Neural cell (in vitro differentiated cells): ENCODE results near the gene REV3L. TPM values are rescaled to one million over a fixed set of nuclear protein-coding genes. Genes with fewer than 3 reads are reported as not detected.

Source experiments
- H2AFZ ChIP-seq: fragments of 200-600, 300-800 bp; sonication (generic), shearing (Covaris generic); 2 replicates; pipeline ENCODE4 v1.6.0; 2014; ENCODE audit warnings: low read depth, mild to moderate bottlenecking, antibody characterized with exemption, low read length, moderate library complexity
- H3F3A ChIP-seq: fragments of 200-600 bp; shearing (Covaris generic); 2 replicates; pipeline ENCODE4 v1.6.1; 2016; ENCODE audit warnings: mild to moderate bottlenecking, moderate library complexity, mixed read lengths, antibody characterized with exemption, low read length; ENCODE audit not compliant: insufficient read depth, poor library complexity, severe bottlenecking
- H3K27ac ChIP-seq: fragments of 200-600, 300-800 bp; sonication (generic), shearing (Covaris generic); 2 replicates; pipeline ENCODE4 v1.5.1; 2014; ENCODE audit warnings: mild to moderate bottlenecking, low read length, moderate library complexity
- H3K27me3 ChIP-seq: fragments of 300-800, 200-600 bp; sonication (generic), shearing (Covaris generic); 2 replicates; pipeline ENCODE4 v1.6.0; 2014; ENCODE audit warnings: mild to moderate bottlenecking, low read depth, low read length, moderate library complexity; ENCODE audit not compliant: insufficient read depth
- H3K36me3 ChIP-seq: fragments of 300-800, 200-600 bp; sonication (generic), shearing (Covaris generic); 2 replicates; pipeline ENCODE4 v1.5.1; 2014; ENCODE audit warnings: mild to moderate bottlenecking, antibody characterized with exemption, low read length, moderate library complexity; ENCODE audit not compliant: insufficient read depth
- H3K4me2 ChIP-seq: fragments of 300-800, 200-600 bp; sonication (generic), shearing (Covaris generic); 2 replicates; pipeline ENCODE4 v1.6.0; 2014; ENCODE audit warnings: mild to moderate bottlenecking, low read length
- H3K4me3 ChIP-seq: fragments of 300-800, 200-600 bp; sonication (generic), shearing (Covaris generic); 2 replicates; pipeline ENCODE4 v1.5.1; 2014; ENCODE audit warnings: mild to moderate bottlenecking, low read length, moderate library complexity
- H3K79me2 ChIP-seq: fragments of 200-600 bp; shearing (Covaris generic); replicated peaks from 2 replicates; pipeline ENCODE4 v1.6.0; 2014; ENCODE audit warnings: mild to moderate bottlenecking, low read length, moderate library complexity; ENCODE audit not compliant: insufficient read depth
- H3K9ac ChIP-seq: fragments of 300-800, 200-600 bp; sonication (generic), shearing (Covaris generic); 2 replicates; pipeline ENCODE4 v1.6.1; 2016; ENCODE audit warnings: mild to moderate bottlenecking, low read length, mixed read lengths
- H3K9me2 ChIP-seq: fragments of 200-600 bp; shearing (Covaris generic); 2 replicates; pipeline ENCODE4 v1.6.1; 2016; ENCODE audit warnings: mild to moderate bottlenecking, low read length, mixed read lengths; ENCODE audit not compliant: insufficient read depth
- H3K9me3 ChIP-seq: fragments of 200-600, 300-800 bp; sonication (generic), shearing (Covaris generic); 2 replicates; pipeline ENCODE4 v1.6.1; 2016; ENCODE audit warnings: mild to moderate bottlenecking, mixed run types, low read length, moderate library complexity, mixed read lengths
- H4K20me1 ChIP-seq: fragments of 200-600 bp; shearing (Covaris generic); 2 replicates; pipeline ENCODE4 v1.6.1; 2016; ENCODE audit warnings: mild to moderate bottlenecking, mixed run types; ENCODE audit not compliant: insufficient read depth
- CTCF ChIP-seq: fragments of 450-650 bp; IDR thresholded peaks from 2 replicates; pipeline ENCODE4 v1.5.1; 2014; ENCODE audit warnings: antibody characterized with exemption, mild to moderate bottlenecking, moderate library complexity; ENCODE audit not compliant: poor library complexity, severe bottlenecking
- EP300 ChIP-seq: fragments of 450-650 bp; conservative IDR thresholded peaks from 2 replicates; pipeline ENCODE4 v1.6.1; 2014; ENCODE audit warnings: antibody characterized with exemption, mild to moderate bottlenecking, moderate library complexity; ENCODE audit not compliant: poor library complexity, severe bottlenecking
- EZH2 ChIP-seq: fragments of 200-600, 300-800 bp; shearing (Covaris generic), sonication (generic); IDR thresholded peaks from 2 replicates; pipeline ENCODE4 v1.6.1; 2014; ENCODE audit warnings: antibody characterized with exemption, low read length, borderline replicate concordance, mild to moderate bottlenecking; ENCODE audit not compliant: insufficient read depth, poor library complexity, severe bottlenecking
- MXI1 ChIP-seq: fragments of 450-650 bp; conservative IDR thresholded peaks from 2 replicates; pipeline ENCODE4 v1.6.1; 2014; ENCODE audit warnings: antibody characterized with exemption, mild to moderate bottlenecking; ENCODE audit not compliant: poor library complexity, severe bottlenecking
- POLR2AphosphoS5 ChIP-seq: IDR thresholded peaks from 2 replicates; pipeline ENCODE4 v1.6.1; 2012
- RAD21 ChIP-seq: fragments of 450-650 bp; conservative IDR thresholded peaks from 2 replicates; pipeline ENCODE4 v1.6.1; 2014; ENCODE audit warnings: antibody characterized with exemption, mild to moderate bottlenecking, moderate library complexity
- REST ChIP-seq: IDR thresholded peaks from 2 replicates; pipeline ENCODE4 v1.6.1; 2012; ENCODE audit warnings: borderline replicate concordance
- SMC3 ChIP-seq: fragments of 450-650 bp; conservative IDR thresholded peaks from 2 replicates; pipeline ENCODE4 v1.6.1; 2014; ENCODE audit warnings: antibody characterized with exemption, mild to moderate bottlenecking, moderate library complexity; ENCODE audit not compliant: poor library complexity
- TAF1 ChIP-seq: IDR thresholded peaks from 2 replicates; pipeline ENCODE4 v1.6.1; 2012; ENCODE audit warnings: low read depth
- polyA plus RNA-seq: library from polyadenylated mRNA; depleted of rRNA; stranded (reverse); fragments of >200 nt; gene quantifications from 2 replicates; pipeline ENCODE4 v1.2.3, GENCODE V29; 2014

Gene REV3L
- polyA plus RNA-seq, 1 donor from 2014 or later = 60.2 TPM

GRCh38 chr6:111481836-111482187, 1.2 kb downstream of the REV3L start:
- Histone ChIP-seq H3F3A (peaks cover 8% of the 10 kb centered on the region), H3K36me3 (peaks cover 4% of the 10 kb centered on the region), H3K4me2 (peak overlapping the region; percentile 97), H3K4me3 (peak overlapping the region; percentile 78), H4K20me1 (no peaks in the 10 kb centered on the region), H3K27me3 (no peaks in the 10 kb centered on the region), H3K27ac (peak overlapping the region; percentile 99), H3K9ac (peak overlapping the region; percentile 96), H3K79me2 (peaks cover 74% of the 10 kb centered on the region), H3K9me2 (no peaks in the 10 kb centered on the region), H2AFZ (no peak overlapping the region), H3K9me3 (no peaks in the 10 kb centered on the region)
- no peak for TF ChIP-seq EP300
- no peak for TF ChIP-seq CTCF
- TF ChIP-seq SMC3 = no peak
- TF ChIP-seq MXI1 = no peak
- no peak for TF ChIP-seq RAD21
- no peak for TF ChIP-seq REST

- peaks cover 74% of the 10 kb centered on the region for H3K79me2 ChIP-seq
- no peaks in the 10 kb centered on the region for H3K36me3 ChIP-seq
- peak overlapping the region; percentile 99 for H3K27ac ChIP-seq
- peak overlapping the region; percentile 78 for H3K4me3 ChIP-seq
- H3K4me2 ChIP-seq = peak overlapping the region; percentile 97
- H3K9me2 ChIP-seq = no peaks in the 10 kb centered on the region
- no peaks in the 10 kb centered on the region for H3K27me3 ChIP-seq
- no peaks in the 10 kb centered on the region for H3K9me3 ChIP-seq
- peaks cover 8% of the 10 kb centered on the region for H3F3A ChIP-seq
- H3K9ac ChIP-seq = peak overlapping the region; percentile 96
- no peak overlapping the region for H2AFZ ChIP-seq
- H4K20me1 ChIP-seq = no peaks in the 10 kb centered on the region
- TF ChIP-seq RAD21 (no peak), REST (no peak), SMC3 (no peak), EP300 (no peak), TAF1 (no peak), POLR2AphosphoS5 (no peak), CTCF (no peak), MXI1 (no peak), EZH2 (no peak)
Observed at GRCh38 chr6:111480988-111481822, 1.8 kb downstream of the REV3L start.
